ENCODE measurements around the gene ILK. TPM values are rescaled to one million over a fixed set of nuclear protein-coding genes. Genes with fewer than 3 reads are reported as not detected.

The ILK gene
- total RNA-seq, 2 donors from 2014 or later, result 91.8 to 142 TPM

DNA sequence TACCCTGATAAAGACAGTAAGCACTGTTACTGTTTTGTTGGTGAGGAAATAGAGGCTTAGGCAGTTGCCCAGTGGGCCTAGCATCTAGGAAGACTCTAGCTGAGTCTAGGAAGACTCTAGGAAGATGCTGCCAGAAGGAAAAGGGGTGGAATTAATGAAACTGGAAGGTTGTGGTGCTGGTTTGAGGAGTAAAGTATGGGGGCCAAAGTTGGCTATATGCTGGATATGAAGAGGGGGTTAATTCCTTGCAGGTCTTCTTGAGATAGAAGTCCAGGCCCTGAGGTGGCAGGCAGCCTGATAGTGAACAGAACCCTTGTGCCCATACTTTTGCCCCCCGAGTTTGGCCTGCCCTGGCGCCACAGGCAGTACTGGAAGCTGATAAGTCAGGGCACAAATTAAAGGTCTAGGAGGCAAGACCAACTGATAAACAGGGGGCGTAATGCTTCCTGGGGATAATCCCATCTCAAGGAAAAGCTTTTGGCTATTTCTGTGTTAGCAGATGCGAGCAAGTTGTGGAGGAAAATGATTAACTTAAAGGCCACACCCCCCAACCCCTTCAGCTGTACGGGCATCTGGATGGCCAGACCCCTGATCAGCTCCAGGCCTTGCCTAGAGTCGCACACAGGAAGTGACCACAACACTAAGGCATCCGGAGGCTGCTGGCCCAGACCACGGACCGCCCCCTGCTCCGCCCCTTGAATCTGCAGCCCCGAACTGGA, 3.1 kb downstream of the ILK start:
- H3K27ac Mint-ChIP-seq, result no peak overlapping the region
- ATAC-seq (peak; percentile 62 to 77), DNase-seq (ENCODE audit: low spot score) (peak; percentile 91)
- no peaks in the 10 kb centered on the region for H3K27me3 Mint-ChIP-seq
- peaks cover 10% of the 10 kb centered on the region for H3K36me3 Mint-ChIP-seq
- H3K9me3 Mint-ChIP-seq, result no peaks in the 10 kb centered on the region
- no peak overlapping the region for H3K4me3 Mint-ChIP-seq
- H3K4me1 Mint-ChIP-seq (ENCODE audit: low read depth in 2 of 2), result peaks cover 39 to 46% of the 10 kb centered on the region in 2 donors

DNA sequence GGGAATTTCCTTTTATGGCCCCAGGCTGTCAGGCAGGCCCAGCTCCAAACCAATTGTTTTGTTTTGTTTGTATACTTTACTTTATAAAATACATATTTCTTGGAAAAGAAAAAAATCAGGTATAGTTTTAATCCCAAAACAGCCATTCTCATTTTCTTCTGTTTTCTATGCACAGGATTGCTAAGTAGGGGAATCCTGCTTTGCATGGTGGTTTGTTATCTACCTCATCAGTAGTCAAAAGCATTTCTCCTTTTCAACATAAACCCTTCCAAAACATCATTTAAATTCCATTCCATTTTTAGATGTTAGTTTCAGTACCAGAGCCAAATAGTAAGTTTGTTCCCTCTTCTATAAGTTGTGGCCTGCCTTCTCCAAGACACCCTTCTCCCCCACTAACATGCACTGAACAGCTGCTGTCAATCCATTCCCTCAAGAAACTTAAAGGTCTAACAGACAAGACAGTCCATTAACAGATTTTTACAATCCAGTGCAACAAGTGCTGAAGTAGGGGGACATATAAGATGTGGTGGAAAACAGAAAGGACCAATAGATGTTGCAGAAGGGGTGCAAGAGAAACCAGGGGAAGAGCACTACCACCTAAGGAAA, 3.7 kb downstream of the ILK start:
- H3K27me3 Mint-ChIP-seq, result no peaks in the 10 kb centered on the region
- no peak for ATAC-seq
- no peak overlapping the region for H3K4me3 Mint-ChIP-seq
- H3K27ac Mint-ChIP-seq, result no peak overlapping the region
- no peak for DNase-seq (ENCODE audit: low spot score)
- H3K36me3 Mint-ChIP-seq, result peaks cover 7% of the 10 kb centered on the region
- peaks cover 39 to 41% of the 10 kb centered on the region in 2 donors for H3K4me1 Mint-ChIP-seq (ENCODE audit: low read depth in 2 of 2)
- H3K9me3 Mint-ChIP-seq, result no peaks in the 10 kb centered on the region

DNA sequence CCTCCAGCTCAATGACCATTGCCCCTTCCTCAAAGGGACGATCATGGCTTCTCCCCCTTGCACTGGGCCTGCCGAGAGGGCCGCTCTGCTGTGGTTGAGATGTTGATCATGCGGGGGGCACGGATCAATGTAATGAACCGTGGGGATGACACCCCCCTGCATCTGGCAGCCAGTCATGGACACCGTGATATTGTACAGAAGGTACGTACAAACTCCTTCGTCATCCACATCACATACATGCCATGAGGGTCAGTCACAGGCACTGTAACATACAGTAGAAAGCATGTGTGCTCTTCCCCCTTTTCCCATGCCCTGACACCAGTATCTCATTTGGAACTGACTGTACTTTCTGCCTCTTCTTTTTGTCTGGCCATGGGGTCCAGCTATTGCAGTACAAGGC, 4.4 kb downstream of the ILK start:
- H3K4me1 Mint-ChIP-seq (ENCODE audit: low read depth in 2 of 2), result peaks cover 39 to 41% of the 10 kb centered on the region in 2 donors
- DNase-seq (ENCODE audit: low spot score) (peak; percentile 39), ATAC-seq (no peak)
- no peak overlapping the region for H3K27ac Mint-ChIP-seq
- H3K4me3 Mint-ChIP-seq, result no peak overlapping the region
- H3K36me3 Mint-ChIP-seq, result peaks cover 7% of the 10 kb centered on the region
- H3K9me3 Mint-ChIP-seq, result no peaks in the 10 kb centered on the region
- no peaks in the 10 kb centered on the region for H3K27me3 Mint-ChIP-seq

DNA sequence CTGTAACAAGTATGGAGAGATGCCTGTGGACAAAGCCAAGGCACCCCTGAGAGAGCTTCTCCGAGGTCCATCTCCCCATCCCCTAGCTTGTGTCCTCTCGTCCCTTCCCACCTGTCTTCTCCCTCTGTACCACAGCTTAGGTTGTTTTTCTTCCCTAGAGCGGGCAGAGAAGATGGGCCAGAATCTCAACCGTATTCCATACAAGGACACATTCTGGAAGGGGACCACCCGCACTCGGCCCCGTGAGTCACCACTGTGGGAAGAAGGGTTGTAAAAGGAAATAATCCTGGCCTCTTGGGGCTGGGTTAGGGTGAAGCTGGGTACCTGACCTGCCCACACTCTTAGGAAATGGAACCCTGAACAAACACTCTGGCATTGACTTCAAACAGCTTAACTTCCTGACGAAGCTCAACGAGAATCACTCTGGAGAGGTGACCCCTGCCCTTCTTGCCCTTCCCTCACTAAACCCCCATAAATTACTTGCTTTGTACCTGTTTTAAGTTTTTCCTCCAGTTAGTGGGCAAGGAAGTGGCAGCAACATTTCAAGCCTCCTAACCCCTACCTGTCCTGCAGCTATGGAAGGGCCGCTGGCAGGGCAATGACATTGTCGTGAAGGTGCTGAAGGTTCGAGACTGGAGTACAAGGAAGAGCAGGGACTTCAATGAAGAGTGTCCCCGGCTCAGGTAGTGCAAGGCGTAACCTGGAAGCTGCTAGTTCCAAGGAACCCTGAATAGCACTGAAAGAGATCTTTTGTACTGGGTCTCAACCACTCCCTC, 5.3 kb downstream of the ILK start:
- H3K27me3 Mint-ChIP-seq, result no peaks in the 10 kb centered on the region
- no peaks in the 10 kb centered on the region for H3K9me3 Mint-ChIP-seq
- DNase-seq (ENCODE audit: low spot score) (peak; percentile 39), ATAC-seq (no peak)
- no peak overlapping the region for H3K4me3 Mint-ChIP-seq
- H3K4me1 Mint-ChIP-seq (ENCODE audit: low read depth in 2 of 2), result peaks cover 39 to 41% of the 10 kb centered on the region in 2 donors
- H3K27ac Mint-ChIP-seq, result no peak overlapping the region
- peaks cover 7% of the 10 kb centered on the region for H3K36me3 Mint-ChIP-seq

DNA sequence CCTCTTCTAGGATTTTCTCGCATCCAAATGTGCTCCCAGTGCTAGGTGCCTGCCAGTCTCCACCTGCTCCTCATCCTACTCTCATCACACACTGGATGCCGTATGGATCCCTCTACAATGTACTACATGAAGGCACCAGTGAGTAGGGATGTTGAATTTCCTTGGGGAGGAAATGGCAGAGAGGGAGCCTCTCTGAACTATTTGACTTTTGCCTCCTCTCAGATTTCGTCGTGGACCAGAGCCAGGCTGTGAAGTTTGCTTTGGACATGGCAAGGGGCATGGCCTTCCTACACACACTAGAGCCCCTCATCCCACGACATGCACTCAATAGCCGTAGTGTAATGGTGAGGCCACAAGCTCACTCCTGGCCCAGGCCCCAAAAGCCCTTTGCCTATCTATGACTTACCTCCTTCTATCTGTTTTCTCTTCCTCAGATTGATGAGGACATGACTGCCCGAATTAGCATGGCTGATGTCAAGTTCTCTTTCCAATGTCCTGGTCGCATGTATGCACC, 6.0 kb downstream of the ILK start:
- peaks cover 39 to 41% of the 10 kb centered on the region in 2 donors for H3K4me1 Mint-ChIP-seq (ENCODE audit: low read depth in 2 of 2)
- no peaks in the 10 kb centered on the region for H3K9me3 Mint-ChIP-seq
- ATAC-seq, result no peak
- H3K36me3 Mint-ChIP-seq, result peaks cover 7% of the 10 kb centered on the region
- no peak overlapping the region for H3K4me3 Mint-ChIP-seq
- peak; percentile 12 for DNase-seq (ENCODE audit: low spot score)
- H3K27ac Mint-ChIP-seq, result no peak overlapping the region
- H3K27me3 Mint-ChIP-seq, result no peaks in the 10 kb centered on the region

DNA sequence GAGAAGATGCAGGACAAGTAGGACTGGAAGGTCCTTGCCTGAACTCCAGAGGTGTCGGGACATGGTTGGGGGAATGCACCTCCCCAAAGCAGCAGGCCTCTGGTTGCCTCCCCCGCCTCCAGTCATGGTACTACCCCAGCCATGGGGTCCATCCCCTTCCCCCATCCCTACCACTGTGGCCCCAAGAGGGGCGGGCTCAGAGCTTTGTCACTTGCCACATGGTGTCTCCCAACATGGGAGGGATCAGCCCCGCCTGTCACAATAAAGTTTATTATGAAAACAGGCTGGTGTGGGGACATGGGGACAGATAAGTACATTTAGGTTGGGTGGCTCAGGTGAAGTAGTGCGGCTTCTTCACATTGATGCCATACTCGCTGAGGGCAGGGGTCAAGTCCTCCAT, 7.0 kb downstream of the ILK start:
- ATAC-seq (no peak), DNase-seq (ENCODE audit: low spot score) (peak; percentile 22)
- H3K4me3 Mint-ChIP-seq, result no peak overlapping the region
- H3K36me3 Mint-ChIP-seq, result peaks cover 11% of the 10 kb centered on the region
- H3K9me3 Mint-ChIP-seq, result no peaks in the 10 kb centered on the region
- H3K4me1 Mint-ChIP-seq (ENCODE audit: low read depth in 2 of 2), result peaks cover 41 to 42% of the 10 kb centered on the region in 2 donors
- no peaks in the 10 kb centered on the region for H3K27me3 Mint-ChIP-seq
- H3K27ac Mint-ChIP-seq, result no peak overlapping the region

DNA sequence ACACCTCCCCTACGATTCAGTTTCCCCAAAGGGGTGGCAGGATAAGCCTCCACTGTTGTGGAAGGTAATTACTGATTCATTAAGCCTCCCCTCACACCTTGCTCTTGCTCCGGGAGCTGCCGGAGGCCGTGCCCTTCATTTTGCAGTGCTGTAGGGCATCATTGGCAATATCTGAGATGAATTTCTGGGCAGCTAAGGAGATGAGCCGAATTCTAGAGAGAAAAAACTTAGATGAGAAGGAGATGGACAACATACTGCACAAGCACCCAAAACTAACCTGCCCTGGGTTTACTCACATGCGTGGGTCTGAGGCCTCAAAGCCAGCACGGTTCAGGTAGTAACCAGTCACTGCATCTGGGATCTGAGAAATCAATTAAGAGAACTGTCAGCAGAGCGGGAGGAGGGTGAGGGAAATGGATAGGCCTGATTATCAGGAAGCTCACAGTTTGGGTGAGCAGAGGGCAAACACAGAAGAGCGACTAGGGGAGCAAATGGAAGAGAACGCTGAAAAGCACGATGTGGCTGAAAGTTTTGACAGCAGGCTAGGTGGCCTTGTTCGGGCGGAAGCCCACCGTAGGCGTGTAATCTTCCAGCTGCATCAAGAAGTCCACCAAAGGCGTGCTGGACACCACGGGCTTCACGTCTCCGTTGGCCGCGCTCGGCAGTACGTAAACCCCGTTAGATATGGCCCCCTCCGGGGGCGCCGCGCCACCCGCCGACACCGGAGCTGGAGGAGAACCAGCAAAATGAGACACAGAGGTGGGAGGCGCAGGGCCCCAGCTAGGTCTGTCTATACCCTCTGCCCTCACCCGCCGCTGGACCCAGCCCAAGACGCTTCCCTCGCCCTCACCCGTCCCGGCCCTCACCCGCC, 7.8 kb downstream of the ILK start:
- no peak overlapping the region for H3K4me3 Mint-ChIP-seq
- peak; percentile 6 for DNase-seq (ENCODE audit: low spot score)
- H3K27ac Mint-ChIP-seq, result no peak overlapping the region
- peak in 1 of 2 donors; percentile 34 for ATAC-seq
- no peaks in the 10 kb centered on the region for H3K27me3 Mint-ChIP-seq
- no peaks in the 10 kb centered on the region for H3K9me3 Mint-ChIP-seq
- peaks cover 16% of the 10 kb centered on the region for H3K36me3 Mint-ChIP-seq
- peaks cover 39 to 42% of the 10 kb centered on the region in 2 donors for H3K4me1 Mint-ChIP-seq (ENCODE audit: low read depth in 2 of 2)

DNA sequence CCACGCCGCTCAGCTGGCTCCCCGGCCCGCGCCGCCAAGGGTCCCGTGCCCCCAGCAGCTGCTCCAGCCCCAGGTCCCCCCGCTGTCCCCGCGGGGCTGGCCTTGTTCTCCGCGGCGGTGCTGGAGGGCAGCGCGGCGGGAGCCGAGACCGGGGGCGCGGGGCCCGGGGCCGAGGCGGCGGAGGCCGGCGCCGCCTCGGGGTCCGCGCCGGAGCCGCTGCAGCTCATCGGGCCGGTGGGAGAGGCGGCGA, 8.3 kb downstream of the ILK start:
- H3K27ac Mint-ChIP-seq, result no peak overlapping the region
- H3K4me3 Mint-ChIP-seq, result no peak overlapping the region
- H3K9me3 Mint-ChIP-seq, result no peaks in the 10 kb centered on the region
- ATAC-seq (peak in 1 of 2 donors; percentile 16), DNase-seq (ENCODE audit: low spot score) (no peak)
- peaks cover 39 to 43% of the 10 kb centered on the region in 2 donors for H3K4me1 Mint-ChIP-seq (ENCODE audit: low read depth in 2 of 2)
- H3K27me3 Mint-ChIP-seq, result no peaks in the 10 kb centered on the region
- H3K36me3 Mint-ChIP-seq, result peaks cover 16% of the 10 kb centered on the region

DNA sequence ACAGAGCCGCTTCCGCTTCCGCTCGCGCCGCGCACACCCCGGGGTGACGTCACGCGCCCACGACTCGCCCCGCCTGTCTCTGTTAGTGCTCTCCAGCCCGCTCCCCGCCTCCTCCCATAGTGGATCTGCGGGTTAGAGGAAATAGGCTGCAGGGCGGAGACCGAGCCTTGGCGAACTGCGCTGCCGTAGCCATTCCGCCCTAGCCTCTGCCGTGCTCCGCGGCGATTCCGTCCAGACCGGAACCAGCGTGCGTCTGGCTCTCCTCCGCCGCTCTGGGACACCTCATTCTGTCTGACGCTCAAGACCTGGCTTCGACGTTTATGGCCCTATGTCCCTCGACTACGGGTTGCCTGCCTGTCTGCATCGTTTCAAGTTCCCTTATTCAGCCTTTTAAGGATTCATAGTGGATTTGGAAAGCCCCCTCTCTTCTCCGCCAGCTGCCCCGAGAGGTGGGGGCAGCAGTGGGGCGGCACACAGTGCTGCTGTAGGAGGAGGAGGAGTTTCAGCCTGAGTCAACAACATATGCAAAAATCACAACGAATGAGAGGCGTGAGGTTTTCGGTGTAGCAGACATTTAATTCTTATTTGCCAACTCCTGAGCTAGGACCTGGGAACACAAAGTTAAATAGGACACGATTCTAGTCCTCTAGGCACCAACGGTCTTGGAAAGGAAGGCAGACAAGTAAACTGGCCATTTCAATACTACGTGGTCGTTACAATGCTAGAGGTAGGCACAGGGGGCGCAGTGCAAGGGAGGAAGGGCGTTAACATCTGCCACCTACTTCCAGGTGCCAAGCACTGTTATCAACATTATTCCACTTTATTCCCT, 8.9 kb downstream of the ILK start, which contains the start of gene TAF10:
Gene TAF10, minus strand, starts transcription at position 4 of the 829 bp plus-strand sequence. CDS start 27 bp downstream, outside the sequence.
- ATAC-seq (peak; percentile 94 to 96), DNase-seq (ENCODE audit: low spot score) (peak; percentile 97)
- no peak within 1 kb of the TSS for H3K4me3 Mint-ChIP-seq
- no peak within 1 kb of the TSS for H3K27ac Mint-ChIP-seq
- peaks cover 39 to 40% of the 10 kb centered on the region in 2 donors for H3K4me1 Mint-ChIP-seq (ENCODE audit: low read depth in 2 of 2)
- no peaks in the 10 kb centered on the region for H3K27me3 Mint-ChIP-seq
- peaks cover 16% of the 10 kb centered on the region for H3K36me3 Mint-ChIP-seq
- H3K9me3 Mint-ChIP-seq, result no peaks in the 10 kb centered on the region

DNA sequence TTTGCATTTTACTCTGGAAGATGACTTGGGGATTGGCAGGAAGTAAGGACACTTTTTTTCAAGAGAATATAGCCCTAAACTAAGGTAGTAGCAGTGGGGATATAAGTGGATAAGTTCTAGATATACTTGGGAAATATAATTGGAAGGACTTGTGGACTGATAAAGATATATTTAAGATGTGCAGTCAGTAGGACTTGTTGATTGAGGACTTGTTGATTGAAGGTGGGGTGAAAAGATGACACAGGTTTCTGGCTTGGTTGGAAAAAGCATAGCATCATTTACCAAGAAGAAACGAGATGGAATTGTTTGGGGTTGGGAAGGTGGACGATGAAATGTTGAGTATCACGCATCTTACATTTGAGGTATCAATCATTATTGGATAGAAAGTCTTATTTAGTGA, 9.9 kb downstream of the ILK start:
- Mint-ChIP-seq H3K27me3 (no peaks in the 10 kb centered on the region), H3K36me3 (peaks cover 16% of the 10 kb centered on the region), H3K9me3 (no peaks in the 10 kb centered on the region), H3K4me1 (ENCODE audit: low read depth in 2 of 2) (peaks cover 33 to 36% of the 10 kb centered on the region in 2 donors), H3K4me3 (no peak overlapping the region), H3K27ac (no peak overlapping the region)
- DNase-seq (ENCODE audit: low spot score) (no peak), ATAC-seq (no peak)

DNA sequence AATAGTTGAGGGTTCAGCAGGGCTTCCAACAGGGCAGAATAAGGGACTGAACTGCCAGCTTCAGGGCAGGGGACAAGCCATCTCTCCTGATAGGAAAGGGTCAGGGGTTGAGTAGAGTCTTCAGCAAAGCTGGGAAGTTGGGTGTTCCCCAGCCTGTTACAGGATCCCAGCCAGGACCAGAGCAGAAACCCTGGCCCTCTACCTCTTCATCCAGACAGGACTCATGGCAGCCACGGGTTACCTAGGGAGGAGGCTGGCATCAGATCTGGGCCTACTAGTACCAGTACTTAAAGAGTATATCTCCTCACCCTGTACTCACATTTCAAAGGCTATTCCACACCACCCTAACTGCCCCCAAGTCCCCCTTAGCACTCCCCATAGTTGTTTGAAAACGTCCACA, 10.9 kb downstream of the ILK start:
- no peak for ATAC-seq
- Mint-ChIP-seq H3K36me3 (peaks cover 16% of the 10 kb centered on the region), H3K4me1 (ENCODE audit: low read depth in 2 of 2) (peaks cover 28 to 31% of the 10 kb centered on the region in 2 donors), H3K4me3 (no peak overlapping the region), H3K27ac (peak overlapping the region in 1 of 2 donors; percentile 3), H3K27me3 (no peaks in the 10 kb centered on the region), H3K9me3 (no peaks in the 10 kb centered on the region)
- no peak for DNase-seq (ENCODE audit: low spot score)

DNA sequence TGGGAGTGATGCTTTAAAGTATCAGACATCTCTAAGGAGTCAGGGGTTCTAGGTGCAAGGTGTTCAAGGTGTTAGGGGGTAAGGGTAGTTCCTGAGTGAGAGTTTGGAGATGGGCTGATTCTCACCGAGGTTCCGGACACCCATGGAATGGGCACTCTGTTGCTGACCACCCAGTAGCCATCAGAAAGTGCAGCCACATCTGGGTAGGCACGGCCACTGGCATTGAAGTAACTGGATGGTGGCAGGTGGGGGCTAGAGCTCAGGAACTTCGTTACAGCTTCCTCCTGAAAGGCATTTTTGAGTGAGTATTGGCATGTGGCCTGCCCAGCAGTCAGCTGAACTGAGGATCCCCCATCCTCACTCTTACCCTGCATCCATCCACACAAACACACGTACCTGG, 11.5 kb downstream of the ILK start:
- Mint-ChIP-seq H3K36me3 (peaks cover 11% of the 10 kb centered on the region), H3K4me3 (no peak overlapping the region), H3K4me1 (ENCODE audit: low read depth in 2 of 2) (peaks cover 22 to 25% of the 10 kb centered on the region in 2 donors), H3K9me3 (no peaks in the 10 kb centered on the region), H3K27me3 (no peaks in the 10 kb centered on the region), H3K27ac (peak overlapping the region; percentile 3 to 58)
- no peak for ATAC-seq
- peak; percentile 16 for DNase-seq (ENCODE audit: low spot score)
